HFFc6 (cell line): ENCODE data around the gene ARSB. TPM values are rescaled to one million over a fixed set of nuclear protein-coding genes. Genes with fewer than 3 reads are reported as not detected.

ENCODE experiments used
- DNase-seq: peaks from one replicate; pipeline ENCODE4 v3.0.0-alpha.2; 2018
- H3K27ac Mint-ChIP-seq: 2 replicates; pipeline ENCODE4 v1.8.0; 2020; ENCODE audit warnings: mild to moderate bottlenecking, mixed read lengths
- H3K27me3 Mint-ChIP-seq: 2 replicates; pipeline ENCODE4 v1.8.0; 2021; ENCODE audit warnings: mild to moderate bottlenecking, moderate library complexity, mixed read lengths; ENCODE audit not compliant: insufficient read depth
- H3K36me3 Mint-ChIP-seq: 2 replicates; pipeline ENCODE4 v1.8.0; 2021; ENCODE audit warnings: low read depth, mixed read lengths
- H3K4me1 Mint-ChIP-seq: 2 replicates; pipeline ENCODE4 v1.8.0; 2020; ENCODE audit warnings: low read depth, mixed read lengths
- H3K4me3 Mint-ChIP-seq: 2 replicates; pipeline ENCODE4 v1.8.0; 2020; ENCODE audit warnings: mild to moderate bottlenecking, moderate library complexity, mixed read lengths
- H3K9me3 Mint-ChIP-seq: 2 replicates; pipeline ENCODE4 v1.8.0; 2020; ENCODE audit warnings: mild to moderate bottlenecking, mixed read lengths
- total RNA-seq, 6 experiments: library from RNA; stranded (reverse); fragmentation: NEBNext Ultra II Directional; extraction: Animal tissue kit (Norgen Biotek cat#: 25700); gene quantifications; 2 replicates in 1 of 6; 3 replicates in 5 of 6; pipeline ENCODE4 v1.2.3, GENCODE V29; 2021
- TF ChIP-seq, protein P1 (sequence below): fragments of 200-600 bp; sonication (generic); IDR thresholded peaks from 2 replicates; pipeline ENCODE4 v1.5.0; 2021; ENCODE audit warnings: antibody characterized with exemption, mild to moderate bottlenecking

The ARSB gene
- total RNA-seq, 6 experiments from 2014 or later: 24.4 to 32.7 (median 27.8) TPM

GRCh38 chr5:78827725-78828124, 157.4 kb downstream of the ARSB start:
- H3K27ac Mint-ChIP-seq: no peak overlapping the region
- DNase-seq: no peak
- peaks cover 21% of the 10 kb centered on the region for H3K4me1 Mint-ChIP-seq
- TF ChIP-seq, protein P1, sequence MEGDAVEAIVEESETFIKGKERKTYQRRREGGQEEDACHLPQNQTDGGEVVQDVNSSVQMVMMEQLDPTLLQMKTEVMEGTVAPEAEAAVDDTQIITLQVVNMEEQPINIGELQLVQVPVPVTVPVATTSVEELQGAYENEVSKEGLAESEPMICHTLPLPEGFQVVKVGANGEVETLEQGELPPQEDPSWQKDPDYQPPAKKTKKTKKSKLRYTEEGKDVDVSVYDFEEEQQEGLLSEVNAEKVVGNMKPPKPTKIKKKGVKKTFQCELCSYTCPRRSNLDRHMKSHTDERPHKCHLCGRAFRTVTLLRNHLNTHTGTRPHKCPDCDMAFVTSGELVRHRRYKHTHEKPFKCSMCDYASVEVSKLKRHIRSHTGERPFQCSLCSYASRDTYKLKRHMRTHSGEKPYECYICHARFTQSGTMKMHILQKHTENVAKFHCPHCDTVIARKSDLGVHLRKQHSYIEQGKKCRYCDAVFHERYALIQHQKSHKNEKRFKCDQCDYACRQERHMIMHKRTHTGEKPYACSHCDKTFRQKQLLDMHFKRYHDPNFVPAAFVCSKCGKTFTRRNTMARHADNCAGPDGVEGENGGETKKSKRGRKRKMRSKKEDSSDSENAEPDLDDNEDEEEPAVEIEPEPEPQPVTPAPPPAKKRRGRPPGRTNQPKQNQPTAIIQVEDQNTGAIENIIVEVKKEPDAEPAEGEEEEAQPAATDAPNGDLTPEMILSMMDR: no peak
- no peaks in the 10 kb centered on the region for H3K9me3 Mint-ChIP-seq
- no peaks in the 10 kb centered on the region for H3K27me3 Mint-ChIP-seq
- peaks cover 7% of the 10 kb centered on the region for H3K36me3 Mint-ChIP-seq
- H3K4me3 Mint-ChIP-seq: no peak overlapping the region

DNA sequence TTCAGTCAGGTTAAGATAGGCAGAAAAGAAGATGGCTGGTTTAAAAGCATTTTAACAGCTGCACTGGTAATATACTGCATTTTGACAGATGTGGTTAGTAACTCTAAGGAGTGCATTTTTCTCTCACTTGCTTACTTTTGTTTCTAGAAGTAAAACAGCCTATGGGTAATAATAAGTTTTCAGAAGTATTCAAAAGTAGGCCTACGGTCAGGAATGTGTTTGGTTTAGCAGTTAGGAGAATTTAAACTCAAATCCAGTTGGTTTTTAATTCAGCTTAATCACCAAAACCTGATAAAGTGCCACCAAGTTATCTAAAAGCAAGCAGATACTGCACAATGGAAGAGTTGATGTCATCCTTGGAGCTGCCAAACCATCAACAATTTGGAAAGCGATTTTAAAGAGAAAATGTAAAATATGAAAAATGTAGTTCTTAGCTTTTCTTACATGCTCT, 160.3 kb downstream of the ARSB start:
- DNase-seq: no peak
- Mint-ChIP-seq H3K36me3 (peaks cover 7% of the 10 kb centered on the region), H3K27ac (no peak overlapping the region)

GRCh38 chr5:78823196-78823595, 161.9 kb downstream of the ARSB start:
- H3K27me3 Mint-ChIP-seq: no peaks in the 10 kb centered on the region
- no peaks in the 10 kb centered on the region for H3K9me3 Mint-ChIP-seq
- TF ChIP-seq, protein P1: no peak
- no peaks in the 10 kb centered on the region for H3K4me1 Mint-ChIP-seq
- H3K27ac Mint-ChIP-seq: no peak overlapping the region
- no peak for DNase-seq
- H3K4me3 Mint-ChIP-seq: no peak overlapping the region
- no peaks in the 10 kb centered on the region; the same call in 1 of the 2 replicates for H3K36me3 Mint-ChIP-seq

More for the DNA sequence above, 160.3 kb downstream of the ARSB start:
- TF ChIP-seq, protein P1: no peak
- H3K9me3 Mint-ChIP-seq: no peaks in the 10 kb centered on the region
- H3K4me1 Mint-ChIP-seq: peaks cover 12% of the 10 kb centered on the region
- no peaks in the 10 kb centered on the region for H3K27me3 Mint-ChIP-seq
- no peak overlapping the region for H3K4me3 Mint-ChIP-seq

DNA sequence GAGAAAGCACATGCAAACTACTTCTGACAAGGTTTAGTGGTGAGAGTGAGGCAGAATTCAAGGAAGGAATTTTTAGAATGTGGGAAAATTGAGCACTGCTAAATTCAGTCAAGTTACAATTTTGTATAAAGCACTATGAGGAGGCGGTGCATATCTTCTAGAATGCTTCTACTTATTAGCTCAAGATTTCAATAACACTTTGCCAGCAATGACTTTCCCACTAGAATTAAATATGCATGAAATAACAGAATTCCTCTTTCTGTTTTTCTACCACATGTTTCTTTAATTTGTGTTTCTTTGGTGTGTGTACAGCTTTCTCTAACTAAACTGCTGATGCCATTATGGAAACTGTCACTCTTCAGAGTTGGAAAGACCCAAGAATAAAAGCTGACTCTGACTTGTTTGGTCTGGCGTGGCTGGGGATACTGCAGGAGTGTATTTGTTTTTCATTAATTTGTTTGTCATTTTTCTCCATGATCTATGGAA, 163.5 kb downstream of the ARSB start:
- no peak overlapping the region for H3K4me3 Mint-ChIP-seq
- H3K4me1 Mint-ChIP-seq: peaks cover 2% of the 10 kb centered on the region
- TF ChIP-seq, protein P1: no peak
- no peaks in the 10 kb centered on the region for H3K27me3 Mint-ChIP-seq
- H3K9me3 Mint-ChIP-seq: no peaks in the 10 kb centered on the region
- H3K27ac Mint-ChIP-seq: no peak overlapping the region
- 0 out of 2 replicates have a peak, but pooled peaks cover 1% of the 10 kb centered on the region for H3K36me3 Mint-ChIP-seq
- DNase-seq: no peak

GRCh38 chr5:78819707-78820106, 165.4 kb downstream of the ARSB start:
- TF ChIP-seq, protein P1: no peak
- Mint-ChIP-seq H3K4me3 (no peak overlapping the region), H3K9me3 (no peaks in the 10 kb centered on the region), H3K4me1 (peaks cover 15% of the 10 kb centered on the region), H3K36me3 (peaks cover 7% of the 10 kb centered on the region; the same call in 1 of the 2 replicates), H3K27me3 (no peaks in the 10 kb centered on the region), H3K27ac (no peak overlapping the region)
- no peak for DNase-seq
